ENCODE results near the gene SIGLEC12. TPM values are rescaled to one million over a fixed set of nuclear protein-coding genes. Genes with fewer than 3 reads are reported as not detected.

SIGLEC12 gene
- polyA plus RNA-seq, 2 of the 4 experiments (the other 2 are of a cell fraction), result not detected

DNA sequence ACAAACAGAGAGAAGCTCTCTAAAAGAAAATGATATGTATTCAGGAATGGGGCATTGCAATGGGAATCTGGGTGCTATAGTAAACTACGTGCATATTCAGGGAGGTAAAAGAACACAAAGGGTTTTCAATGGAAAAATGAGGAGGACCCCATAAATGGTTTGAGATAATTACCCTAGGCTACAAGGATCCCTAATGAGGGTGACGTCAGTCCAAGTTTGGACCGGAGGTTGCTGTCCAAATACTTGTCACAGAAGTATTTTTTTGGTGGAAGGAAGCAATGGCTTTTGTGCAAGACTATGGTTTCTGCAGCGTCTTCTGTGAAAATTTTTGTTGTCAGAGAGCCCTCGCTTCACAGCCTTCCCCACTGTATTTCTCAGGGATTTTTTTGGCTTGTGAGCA lies 24.3 kb downstream of the SIGLEC12 start:
- ChIA-PET CTCF (interaction anchor here (7.8 kb wide), 1 partner anchor 182 kb away, joined by 72 read pairs; no protein-coding TSS in a partner anchor), POLR2A (no interaction called here)
- no peak for FAIRE-seq
- no peak for DNase-seq (ENCODE audit: low read depth in 1 of 2, low spot score in 1 of 2)
- no peak for TF ChIP-seq HDAC2 (IDR thresholded peaks at IDR 0.05)
- TF ChIP-seq ZNF302 (CRISPR knock-in tag; IDR thresholded peaks at IDR 0.05), result no peak
- TF ChIP-seq FOXS1 (CRISPR knock-in tag; IDR thresholded peaks at IDR 0.05), result no peak
- TF ChIP-seq FOSL2 (IDR thresholded peaks at IDR 0.05), result no peak
- no peak for TF ChIP-seq FOSL2 (CRISPR knock-in tag; IDR thresholded peaks at IDR 0.05)
- TF ChIP-seq ZC3H11A (IDR thresholded peaks at IDR 0.05), result no peak
- TF ChIP-seq, protein P1, sequence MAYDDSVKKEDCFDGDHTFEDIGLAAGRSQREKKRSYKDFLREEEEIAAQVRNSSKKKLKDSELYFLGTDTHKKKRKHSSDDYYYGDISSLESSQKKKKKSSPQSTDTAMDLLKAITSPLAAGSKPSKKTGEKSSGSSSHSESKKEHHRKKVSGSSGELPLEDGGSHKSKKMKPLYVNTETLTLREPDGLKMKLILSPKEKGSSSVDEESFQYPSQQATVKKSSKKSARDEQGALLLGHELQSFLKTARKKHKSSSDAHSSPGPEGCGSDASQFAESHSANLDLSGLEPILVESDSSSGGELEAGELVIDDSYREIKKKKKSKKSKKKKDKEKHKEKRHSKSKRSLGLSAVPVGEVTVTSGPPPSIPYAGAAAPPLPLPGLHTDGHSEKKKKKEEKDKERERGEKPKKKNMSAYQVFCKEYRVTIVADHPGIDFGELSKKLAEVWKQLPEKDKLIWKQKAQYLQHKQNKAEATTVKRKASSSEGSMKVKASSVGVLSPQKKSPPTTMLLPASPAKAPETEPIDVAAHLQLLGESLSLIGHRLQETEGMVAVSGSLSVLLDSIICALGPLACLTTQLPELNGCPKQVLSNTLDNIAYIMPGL (CRISPR knock-in tag; IDR thresholded peaks at IDR 0.05; ENCODE audit: borderline replicate concordance), result no peak
- TF ChIP-seq NPAS2 (CRISPR knock-in tag; IDR thresholded peaks at IDR 0.05; ENCODE audit: borderline replicate concordance), result no peak
- TF ChIP-seq MAZ (IDR thresholded peaks at IDR 0.05; ENCODE audit: borderline replicate concordance, low read depth, low read length), result no peak
- H3K9me3 ChIP-seq, result peaks cover 24% of the 10 kb centered on the region
- peaks cover 13% of the 10 kb centered on the region; the same call in 2 of the 3 replicates for H3K4me1 ChIP-seq
- no peak overlapping the region for H3K4me3 ChIP-seq
- no peak overlapping the region for H3K27ac ChIP-seq
- no peak for ATAC-seq
- WGBS (ENCODE audit: missing lambda C conversion rate), result 41% methylated on average over 5 of the region's 5 CpGs
- H3K4me2 ChIP-seq, result no peak overlapping the region

DNA sequence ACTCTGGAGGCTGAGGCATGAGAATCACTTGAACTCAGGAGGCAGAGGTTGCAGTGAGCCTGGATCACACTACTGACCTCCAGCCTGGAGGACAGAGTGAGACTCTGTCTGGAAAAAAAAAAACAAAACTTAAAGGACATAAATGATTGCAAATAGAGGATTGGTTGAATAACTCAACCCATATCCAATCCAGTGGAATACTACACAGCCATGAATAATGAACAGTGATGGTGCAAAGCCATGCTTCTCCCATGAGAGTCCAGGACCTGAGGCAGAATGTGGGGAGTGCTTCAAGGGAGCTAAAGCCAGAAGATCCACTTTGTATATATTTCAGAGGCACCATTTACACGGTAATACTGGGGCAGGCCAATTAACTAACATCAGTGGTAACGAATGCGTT lies 25.4 kb downstream of the SIGLEC12 start:
- ATAC-seq, result no peak
- no peak for TF ChIP-seq SMC3 (IDR thresholded peaks at IDR 0.05)
- TF ChIP-seq ZFP36 (IDR thresholded peaks at IDR 0.05; ENCODE audit: borderline replicate concordance, partially characterized antibody), result no peak
- no peak for TF ChIP-seq CBX2 (IDR thresholded peaks at IDR 0.05; ENCODE audit: borderline replicate concordance, low read depth)
- no peak for TF ChIP-seq CEBPB (IDR thresholded peaks at IDR 0.05)
- TF ChIP-seq, protein P1 (CRISPR knock-in tag; IDR thresholded peaks at IDR 0.05; ENCODE audit: borderline replicate concordance), result no peak
- TF ChIP-seq, protein P2, sequence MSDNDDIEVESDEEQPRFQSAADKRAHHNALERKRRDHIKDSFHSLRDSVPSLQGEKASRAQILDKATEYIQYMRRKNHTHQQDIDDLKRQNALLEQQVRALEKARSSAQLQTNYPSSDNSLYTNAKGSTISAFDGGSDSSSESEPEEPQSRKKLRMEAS (IDR thresholded peaks at IDR 0.05), result no peak
- TF ChIP-seq CHD2 (IDR thresholded peaks at IDR 0.05; ENCODE audit: low read length, partially characterized antibody), result no peak
- TF ChIP-seq RCOR1 (IDR thresholded peaks at IDR 0.05; ENCODE audit: low read depth, low read length), result no peak
- TF ChIP-seq HOXB13 (CRISPR knock-in tag; IDR thresholded peaks at IDR 0.05; ENCODE audit: low read depth), result no peak
- TF ChIP-seq EP300 (IDR thresholded peaks at IDR 0.05), result no peak
- TF ChIP-seq NPAS2 (CRISPR knock-in tag; IDR thresholded peaks at IDR 0.05; ENCODE audit: borderline replicate concordance), result no peak
- TF ChIP-seq, protein P3, sequence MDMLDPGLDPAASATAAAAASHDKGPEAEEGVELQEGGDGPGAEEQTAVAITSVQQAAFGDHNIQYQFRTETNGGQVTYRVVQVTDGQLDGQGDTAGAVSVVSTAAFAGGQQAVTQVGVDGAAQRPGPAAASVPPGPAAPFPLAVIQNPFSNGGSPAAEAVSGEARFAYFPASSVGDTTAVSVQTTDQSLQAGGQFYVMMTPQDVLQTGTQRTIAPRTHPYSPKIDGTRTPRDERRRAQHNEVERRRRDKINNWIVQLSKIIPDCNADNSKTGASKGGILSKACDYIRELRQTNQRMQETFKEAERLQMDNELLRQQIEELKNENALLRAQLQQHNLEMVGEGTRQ (IDR thresholded peaks at IDR 0.05), result no peak
- TF ChIP-seq, protein P4, sequence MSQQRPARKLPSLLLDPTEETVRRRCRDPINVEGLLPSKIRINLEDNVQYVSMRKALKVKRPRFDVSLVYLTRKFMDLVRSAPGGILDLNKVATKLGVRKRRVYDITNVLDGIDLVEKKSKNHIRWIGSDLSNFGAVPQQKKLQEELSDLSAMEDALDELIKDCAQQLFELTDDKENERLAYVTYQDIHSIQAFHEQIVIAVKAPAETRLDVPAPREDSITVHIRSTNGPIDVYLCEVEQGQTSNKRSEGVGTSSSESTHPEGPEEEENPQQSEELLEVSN (IDR thresholded peaks at IDR 0.05; ENCODE audit: borderline replicate concordance, low read depth), result no peak
- no peak for TF ChIP-seq HDAC2 (IDR thresholded peaks at IDR 0.05)
- TF ChIP-seq MAFK (IDR thresholded peaks at IDR 0.05; ENCODE audit: partially characterized antibody), result no peak
- no peak for TF ChIP-seq KDM1A (IDR thresholded peaks at IDR 0.05; ENCODE audit: low read depth)
- no peak for TF ChIP-seq TP53 (CRISPR knock-in tag; IDR thresholded peaks at IDR 0.05)
- TF ChIP-seq MAZ (IDR thresholded peaks at IDR 0.05; ENCODE audit: borderline replicate concordance, low read depth, low read length), result no peak
- no peak for TF ChIP-seq MYC (IDR thresholded peaks at IDR 0.05; ENCODE audit: borderline replicate concordance, low read length)
- no peak for TF ChIP-seq CBX8 (IDR thresholded peaks at IDR 0.05)
- Histone ChIP-seq H3K4me2 (no peak overlapping the region), H3K27ac (no peak overlapping the region), H3K9me3 (peaks cover 24% of the 10 kb centered on the region), H3K4me1 (peaks cover 13% of the 10 kb centered on the region; the same call in 2 of the 3 replicates), H3K4me3 (no peak overlapping the region)
- ChIA-PET CTCF (interaction anchor here (0.6 to 7.8 kb wide), 4 partner anchors 11 to 183 kb away, joined by 3 to 72 read pairs (median 3); no protein-coding TSS in a partner anchor), POLR2A (interaction anchor here (0.6 kb wide), 1 partner anchor 139 kb away, joined by 4 read pairs; no protein-coding TSS in a partner anchor)
- no peak for FAIRE-seq
- DNase-seq (ENCODE audit: low read depth in 1 of 2, low spot score in 1 of 2), result no peak
- WGBS (ENCODE audit: missing lambda C conversion rate), result 47% methylated on average over 3 of the region's 3 CpGs
